Heart left ventricle (tissue), 13 donors: ENCODE results near the gene KRT80.

Experiments used
- POLR2A ChIP-seq, 2 donors: fragments of 450-650 bp; IDR thresholded peaks; one replicate each; pipeline ENCODE4 v1.6.1; 2017; ENCODE audit warnings: antibody characterized with exemption in 2 of 2, mild to moderate bottlenecking in 2 of 2, moderate library complexity in 2 of 2
- TF ChIP-seq, protein P1 (sequence below), 12 donors: fragments of 200-600 bp; sonication (generic) in 4 of 12; IDR thresholded peaks; one replicate each; pipeline versions ENCODE4 v1.5.0 to v1.8.0; 2018 to 2022; ENCODE audit warnings: antibody characterized with exemption in 12 of 12, mild to moderate bottlenecking in 5 of 12
- donor health status: ischemic (EF 13 %, LVEDD 7.1; RV severe dilation, severe dysfunction).
- donor health status: DM: no; HTN: yes; CAD: no.
- donor health status: DM: no; HTN: no; CAD: no.
- donor health status: ischemic (EF 25% LVEDD 6.9; RV normal size, moderate dysfunction).
- donor health status: ischemic (EF 25% LVEDD 5.7; RV mildly dilated, moderate dysfunction).
- donor health status: ischemic (EF 35%, LVEDD 5.7; RV mildly dilated, moderate dysfunction).
- donor health status: nonischemic (EF 11% LVEDD 7.7; RV severe dilation, severe dysfunction).
- donor health status: DM: yes; HTN: yes; CAD: no.
- donor health status: PGD.
- donor health status: ischemic (EF 29% LVEDD 5.4; RV normal size, mild dysfunction).
- donor health status: nonischemic (EF 23%, LVEDD 6.1; RV moderate dilation, normal function).

DNA sequence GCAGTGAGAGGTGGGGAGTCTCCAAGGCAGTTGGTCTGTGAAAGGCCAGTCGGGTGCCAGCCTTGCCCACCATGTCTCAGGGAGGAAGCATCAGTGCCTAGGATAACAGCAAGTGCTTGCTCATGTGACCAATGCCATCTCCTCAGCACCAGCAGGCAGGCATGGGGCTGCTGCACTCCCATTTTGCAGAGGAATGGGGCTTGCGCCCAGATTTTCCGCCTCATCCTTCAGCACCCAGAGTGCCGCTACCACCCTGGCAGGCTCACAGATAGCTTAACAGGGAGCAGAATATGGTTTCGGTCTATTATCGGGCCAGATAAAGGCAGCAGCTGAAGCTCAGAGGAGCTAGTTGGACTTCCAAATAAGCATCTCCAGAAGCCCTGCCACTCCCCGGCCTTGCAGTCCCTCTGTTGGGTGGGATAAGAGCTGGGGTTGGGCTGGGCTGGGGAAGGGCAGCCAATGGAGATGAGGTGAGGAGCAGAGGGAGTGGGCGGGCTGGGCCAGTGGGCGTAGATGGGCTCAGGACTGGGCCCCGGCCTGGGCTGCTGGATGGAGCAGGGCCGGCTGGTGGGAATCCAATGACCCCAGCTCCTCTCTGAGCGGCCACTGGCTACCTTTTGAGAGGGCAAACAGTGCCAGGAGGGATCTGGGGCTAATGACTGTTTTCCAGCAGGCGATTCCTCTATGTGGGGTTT is 8.4 kb upstream of the KRT80 start:
- TF ChIP-seq POLR2A (IDR thresholded peaks at IDR 0.05), result no peak
- TF ChIP-seq, protein P1, sequence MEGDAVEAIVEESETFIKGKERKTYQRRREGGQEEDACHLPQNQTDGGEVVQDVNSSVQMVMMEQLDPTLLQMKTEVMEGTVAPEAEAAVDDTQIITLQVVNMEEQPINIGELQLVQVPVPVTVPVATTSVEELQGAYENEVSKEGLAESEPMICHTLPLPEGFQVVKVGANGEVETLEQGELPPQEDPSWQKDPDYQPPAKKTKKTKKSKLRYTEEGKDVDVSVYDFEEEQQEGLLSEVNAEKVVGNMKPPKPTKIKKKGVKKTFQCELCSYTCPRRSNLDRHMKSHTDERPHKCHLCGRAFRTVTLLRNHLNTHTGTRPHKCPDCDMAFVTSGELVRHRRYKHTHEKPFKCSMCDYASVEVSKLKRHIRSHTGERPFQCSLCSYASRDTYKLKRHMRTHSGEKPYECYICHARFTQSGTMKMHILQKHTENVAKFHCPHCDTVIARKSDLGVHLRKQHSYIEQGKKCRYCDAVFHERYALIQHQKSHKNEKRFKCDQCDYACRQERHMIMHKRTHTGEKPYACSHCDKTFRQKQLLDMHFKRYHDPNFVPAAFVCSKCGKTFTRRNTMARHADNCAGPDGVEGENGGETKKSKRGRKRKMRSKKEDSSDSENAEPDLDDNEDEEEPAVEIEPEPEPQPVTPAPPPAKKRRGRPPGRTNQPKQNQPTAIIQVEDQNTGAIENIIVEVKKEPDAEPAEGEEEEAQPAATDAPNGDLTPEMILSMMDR (IDR thresholded peaks at IDR 0.05), result no peak
